Fibroblast of skin of right quadriceps (primary cell): ENCODE results near the gene HOXA5.

Experiments used
- DNase-seq: peaks from one replicate; pipeline ENCODE4 v3.0.0-alpha.2; 2013

The HOXA5 gene

GRCh38 chr7:27170426-27171324 lies 27.2 kb upstream of the HOXA5 start:
- DNase-seq, result no peak

DNA sequence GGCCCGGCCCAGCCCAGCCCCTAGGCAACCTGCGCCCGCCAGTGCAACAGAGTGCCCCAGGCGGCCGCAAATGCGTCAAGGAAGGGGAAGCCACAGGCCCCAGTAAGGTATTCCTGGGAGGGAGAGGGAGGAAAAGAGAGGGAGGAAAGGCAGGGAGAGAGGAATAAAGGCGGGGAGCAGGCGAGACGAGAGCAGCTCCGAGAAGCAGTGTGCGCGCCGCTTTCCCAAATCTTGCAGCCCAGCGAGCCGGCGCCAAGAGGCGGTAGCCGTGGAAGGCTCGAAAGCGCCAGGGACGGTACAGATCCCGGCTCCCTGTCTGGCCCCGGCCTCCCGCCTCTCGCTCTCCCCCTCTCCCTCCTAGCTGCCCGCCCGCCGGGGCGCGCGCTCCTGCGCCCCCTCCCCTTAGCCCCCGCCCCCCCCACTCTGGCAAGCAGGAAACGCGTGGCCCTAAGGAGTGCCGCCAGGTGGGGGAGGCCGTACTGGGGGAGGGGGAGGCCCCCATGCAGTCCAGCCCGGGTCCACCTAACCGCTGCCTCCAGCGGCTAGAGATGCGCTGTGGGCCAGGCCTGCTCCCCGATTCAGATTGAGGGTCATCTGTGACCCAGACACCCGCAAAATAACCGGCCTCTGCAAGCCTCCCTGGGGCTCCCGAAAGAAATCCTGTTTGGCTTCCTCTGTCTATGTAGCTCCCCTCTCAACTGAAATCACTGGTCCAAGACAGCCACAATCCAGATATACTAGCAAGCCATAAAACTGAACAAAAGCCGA lies 26.4 kb upstream of the HOXA5 start:
- peak; percentile 70 for DNase-seq

DNA sequence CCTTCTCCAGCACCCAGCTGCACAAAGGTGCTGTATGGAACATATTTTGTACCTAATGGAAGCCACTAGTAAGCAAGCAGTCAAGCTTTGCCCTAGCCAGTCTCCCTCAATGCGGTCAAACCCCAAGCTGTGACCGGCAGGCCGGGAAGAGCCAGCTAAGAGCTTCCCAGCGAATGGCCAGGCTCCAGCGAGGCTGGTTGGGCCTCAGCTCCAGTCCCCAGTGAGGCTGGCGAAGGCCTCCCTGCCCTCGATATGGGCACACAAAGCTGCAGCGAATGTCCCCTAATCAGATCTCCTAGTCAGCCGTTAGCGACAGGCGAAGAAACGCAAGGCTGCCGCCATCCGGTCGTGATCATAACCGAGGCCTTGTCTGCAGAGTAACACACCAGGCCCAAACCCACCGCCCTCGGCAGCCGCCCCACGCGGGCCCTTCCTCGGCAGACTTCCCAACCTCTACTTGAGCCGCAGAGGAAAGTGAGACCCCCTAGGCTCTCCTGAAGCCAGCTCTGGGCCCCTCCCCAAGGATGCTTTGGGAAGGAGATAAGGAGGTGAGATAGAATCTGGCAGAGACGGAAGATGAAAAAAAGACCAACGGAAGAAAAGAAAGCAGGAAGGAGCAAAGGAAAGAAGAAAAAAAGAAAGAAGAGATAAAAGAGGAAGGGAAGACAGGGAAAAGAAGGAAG lies 24.9 kb upstream of the HOXA5 start:
- peak; percentile 79 for DNase-seq

DNA sequence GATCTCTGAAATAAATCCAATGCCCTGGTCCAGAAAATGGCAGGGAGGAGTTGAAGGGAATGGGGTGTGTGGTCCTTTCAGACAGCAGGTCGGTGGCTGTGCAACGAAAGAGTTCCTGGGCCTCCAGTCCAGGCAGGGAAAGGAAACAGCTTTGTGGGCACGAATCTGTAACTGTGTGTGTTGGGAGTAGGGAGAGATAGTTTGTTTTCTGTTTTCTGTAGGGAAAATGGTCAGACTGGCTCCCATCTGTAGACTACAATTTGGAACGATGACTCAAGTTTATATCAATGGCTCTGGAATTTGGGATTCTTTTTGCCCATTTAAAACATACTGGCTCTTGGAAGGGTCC lies 24.4 kb upstream of the HOXA5 start:
- peak; percentile 79 for DNase-seq

DNA sequence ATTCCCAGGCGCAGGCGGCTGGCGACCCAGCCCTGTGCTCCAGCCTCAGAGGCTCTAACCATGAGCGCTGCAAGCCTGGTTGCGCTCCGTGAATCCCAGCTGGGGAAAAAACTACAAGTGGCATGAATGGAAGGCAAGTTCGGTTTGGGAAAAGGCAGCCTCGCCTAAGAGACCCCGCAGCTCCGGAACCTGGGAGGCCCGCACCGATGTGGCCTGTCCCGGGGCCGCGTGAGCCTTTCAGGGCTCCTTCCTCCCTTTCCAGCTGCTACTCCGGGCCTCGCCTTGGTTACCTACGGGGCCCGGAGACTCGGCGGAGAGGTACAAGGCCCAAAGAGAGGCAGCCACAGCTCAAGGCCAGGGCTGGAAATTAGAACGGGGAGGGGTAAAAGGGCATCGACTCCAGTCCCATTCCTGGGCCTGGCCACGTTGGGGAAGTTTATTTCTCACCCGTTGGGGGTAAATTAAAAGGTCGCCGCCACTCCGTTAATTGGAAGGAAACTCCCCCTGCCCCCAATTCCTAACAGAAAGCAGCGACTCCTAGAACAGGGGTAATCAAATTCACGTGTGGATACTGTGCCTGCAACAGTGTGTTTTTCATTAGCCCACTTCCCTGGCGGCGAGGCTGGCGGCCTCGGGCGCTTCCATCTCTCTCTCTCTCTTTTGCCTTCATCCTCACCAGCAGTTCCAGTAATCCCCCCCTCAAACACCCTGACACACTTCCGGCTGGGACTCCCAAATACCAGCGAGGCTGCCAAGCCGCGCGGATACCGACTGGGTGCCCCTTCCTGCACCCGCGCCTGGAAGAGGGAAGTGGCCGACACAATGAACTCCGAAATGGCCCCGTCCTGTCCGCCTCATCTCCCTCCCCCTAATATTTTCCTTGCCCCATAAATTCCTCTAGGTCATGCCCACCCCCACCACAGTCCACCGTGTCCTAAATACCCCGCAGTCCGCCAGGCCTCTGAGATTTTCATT lies 23.3 kb upstream of the HOXA5 start:
- DNase-seq, result peak; percentile 89

GRCh38 chr7:27165996-27166530 lies 22.6 kb upstream of the HOXA5 start:
- DNase-seq, result no peak

GRCh38 chr7:27165089-27165995 lies 21.9 kb upstream of the HOXA5 start, which contains the start of gene HOXA9:
Gene HOXA9, minus strand, starts transcription at chr7:27165537. Its CDS starts 80 bp downstream, at chr7:27165457.
- peak; percentile 98 for DNase-seq

DNA sequence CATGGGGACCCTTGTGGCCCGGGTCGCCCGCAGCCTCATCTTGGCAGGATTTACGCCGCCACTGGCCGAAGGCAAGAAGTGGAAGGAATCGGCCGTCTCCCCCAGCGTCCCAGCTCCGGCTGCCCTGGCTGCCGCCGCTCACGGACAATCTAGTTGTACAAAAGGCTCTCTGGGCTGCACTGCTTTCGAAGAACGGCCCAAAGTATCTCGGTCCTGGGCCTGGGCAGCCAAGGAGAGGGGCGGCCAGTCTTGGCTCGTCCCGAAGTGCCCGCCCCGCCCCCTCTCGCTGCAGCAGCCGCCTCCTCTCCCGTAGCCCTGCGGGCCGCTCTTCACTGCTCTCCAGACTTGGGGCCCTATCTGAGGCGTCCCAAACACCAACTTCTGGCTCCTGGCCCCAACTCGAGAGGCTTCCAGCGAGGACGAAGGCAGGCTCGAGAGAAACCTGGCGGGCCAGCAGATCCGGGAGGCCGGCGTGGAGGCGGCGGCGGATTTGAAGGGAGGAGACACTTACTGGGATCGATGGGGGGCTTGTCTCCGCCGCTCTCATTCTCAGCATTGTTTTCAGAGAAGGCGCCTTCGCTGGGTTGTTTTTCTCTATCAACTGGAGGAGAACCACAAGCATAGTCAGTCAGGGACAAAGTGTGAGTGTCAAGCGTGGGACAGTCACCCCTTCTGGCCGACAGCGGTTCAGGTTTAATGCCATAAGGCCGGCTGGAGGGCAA lies 21.0 kb upstream of the HOXA5 start:
- peak; percentile 47 for DNase-seq

GRCh38 chr7:27164045-27164366 lies 20.5 kb upstream of the HOXA5 start:
- no peak for DNase-seq

- no peak for DNase-seq
Observed at GRCh38 chr7:27163288-27164044, 20.0 kb upstream of the HOXA5 start.

GRCh38 chr7:27162561-27163287 lies 19.2 kb upstream of the HOXA5 start:
- no peak for DNase-seq

DNA sequence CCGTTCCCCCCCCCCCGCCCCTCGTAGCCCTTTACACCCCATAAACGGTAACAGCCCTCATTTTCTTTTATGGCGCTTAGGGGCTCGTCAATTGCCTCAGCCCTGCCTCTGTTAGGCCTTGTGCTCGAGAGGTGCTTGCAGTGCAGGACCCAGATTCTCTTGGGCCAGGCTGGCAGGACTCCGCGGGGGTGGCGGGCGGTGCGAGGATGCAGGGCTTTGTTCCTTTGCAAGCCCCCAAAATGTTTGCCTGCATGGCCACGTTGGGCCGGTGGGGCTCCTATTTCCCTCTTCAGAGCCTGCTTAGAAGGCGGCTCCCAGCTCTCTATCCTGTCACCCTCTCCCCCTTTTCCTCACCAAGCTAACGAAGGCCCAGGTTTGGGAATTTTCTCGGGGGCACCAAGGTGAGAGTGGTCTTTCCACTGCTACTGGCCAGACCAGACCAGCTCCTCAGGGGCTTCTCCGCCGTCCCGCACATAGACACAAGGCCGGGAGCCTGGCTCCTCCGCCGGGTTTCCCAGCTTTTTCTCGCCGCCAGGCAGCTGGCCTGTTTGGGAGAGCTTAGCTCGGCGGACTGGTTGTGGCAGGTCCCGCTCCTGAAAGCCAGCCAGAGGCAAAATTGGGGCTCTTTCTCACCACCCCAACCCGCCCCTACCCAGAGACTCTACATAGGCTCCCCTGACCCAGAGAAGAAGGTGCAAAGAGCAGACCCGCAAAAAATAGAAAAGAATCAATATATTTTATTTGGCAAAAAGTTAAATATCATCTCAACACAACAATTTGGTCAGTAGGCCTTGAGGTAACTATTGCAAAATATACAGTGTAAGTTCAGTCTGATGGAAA lies 18.5 kb upstream of the HOXA5 start:
- peak; percentile 48 for DNase-seq

DNA sequence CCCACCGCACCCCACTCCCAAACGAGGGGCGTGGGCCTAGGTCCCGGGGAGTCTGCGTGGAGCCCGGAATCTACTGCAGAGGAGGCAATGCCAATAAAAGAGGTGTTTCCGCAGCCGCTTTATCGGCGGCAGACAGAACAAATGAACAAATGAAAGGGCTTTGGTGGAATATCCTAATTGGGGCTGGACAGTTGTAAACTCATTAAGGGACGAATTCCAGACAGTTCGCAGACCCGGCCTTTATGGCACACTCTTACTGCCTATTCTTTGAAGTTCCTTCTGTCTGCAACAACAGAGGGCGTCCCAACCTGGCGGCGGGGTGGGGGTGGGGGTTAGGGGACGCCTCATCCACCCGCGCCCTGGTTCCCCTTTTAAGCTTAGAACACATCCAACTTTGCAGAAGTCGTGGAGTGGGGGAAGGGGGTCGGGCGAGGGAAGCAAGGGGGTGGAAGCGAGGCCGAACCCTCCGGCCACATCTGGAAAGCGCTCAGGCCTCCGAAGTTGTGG lies 17.8 kb upstream of the HOXA5 start:
- peak; percentile 56 for DNase-seq

DNA sequence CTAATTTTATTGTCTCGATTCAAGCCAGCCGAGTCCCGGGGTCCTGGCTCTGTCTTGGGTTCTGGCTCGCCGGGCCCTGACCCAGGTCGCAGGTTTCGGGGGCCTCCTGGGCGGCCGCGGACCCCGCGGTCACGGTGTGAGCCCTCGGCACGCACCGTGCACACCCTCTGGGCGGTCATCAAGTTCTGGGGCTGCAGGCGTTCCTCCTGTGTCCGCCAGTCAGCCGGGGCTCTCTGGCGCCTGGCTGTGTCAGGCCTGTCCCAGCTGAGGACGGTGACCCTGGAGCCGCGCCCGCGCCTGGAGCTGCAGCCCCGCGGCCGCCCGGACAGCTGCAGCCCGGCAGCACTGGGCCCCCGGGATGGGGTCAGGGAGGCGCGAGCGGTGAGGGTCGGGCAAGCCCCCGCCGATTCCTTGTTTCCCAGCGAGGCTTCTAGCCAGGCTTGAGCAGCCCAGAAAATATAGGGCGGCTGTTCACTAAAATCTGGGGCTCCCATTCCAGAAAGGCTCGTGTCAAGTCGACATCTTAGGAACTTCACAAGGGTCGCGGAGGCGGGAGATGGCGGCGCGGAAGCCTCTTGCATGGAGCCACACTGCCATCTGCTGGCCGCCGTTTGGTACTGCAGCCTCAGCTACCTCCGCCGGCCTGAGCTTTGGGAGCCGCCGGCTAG lies 17.2 kb upstream of the HOXA5 start:
- DNase-seq, result peak; percentile 85

GRCh38 chr7:27160145-27160545 lies 16.7 kb upstream of the HOXA5 start:
- DNase-seq, result no peak

GRCh38 chr7:27159266-27160144 lies 16.0 kb upstream of the HOXA5 start:
- no peak for DNase-seq
